Measurements from ENCODE around the gene IBA57. TPM values are rescaled to one million over a fixed set of nuclear protein-coding genes. Genes with fewer than 3 reads are reported as not detected.
"Not testable (repeated sequence)": the region's sequence is repeated elsewhere in the genome, so short reads cannot be mapped to it uniquely, and the experiment has no call there.

Gene IBA57
- total RNA-seq, 1 experiment from 2014 or later = 3.6 TPM

DNA sequence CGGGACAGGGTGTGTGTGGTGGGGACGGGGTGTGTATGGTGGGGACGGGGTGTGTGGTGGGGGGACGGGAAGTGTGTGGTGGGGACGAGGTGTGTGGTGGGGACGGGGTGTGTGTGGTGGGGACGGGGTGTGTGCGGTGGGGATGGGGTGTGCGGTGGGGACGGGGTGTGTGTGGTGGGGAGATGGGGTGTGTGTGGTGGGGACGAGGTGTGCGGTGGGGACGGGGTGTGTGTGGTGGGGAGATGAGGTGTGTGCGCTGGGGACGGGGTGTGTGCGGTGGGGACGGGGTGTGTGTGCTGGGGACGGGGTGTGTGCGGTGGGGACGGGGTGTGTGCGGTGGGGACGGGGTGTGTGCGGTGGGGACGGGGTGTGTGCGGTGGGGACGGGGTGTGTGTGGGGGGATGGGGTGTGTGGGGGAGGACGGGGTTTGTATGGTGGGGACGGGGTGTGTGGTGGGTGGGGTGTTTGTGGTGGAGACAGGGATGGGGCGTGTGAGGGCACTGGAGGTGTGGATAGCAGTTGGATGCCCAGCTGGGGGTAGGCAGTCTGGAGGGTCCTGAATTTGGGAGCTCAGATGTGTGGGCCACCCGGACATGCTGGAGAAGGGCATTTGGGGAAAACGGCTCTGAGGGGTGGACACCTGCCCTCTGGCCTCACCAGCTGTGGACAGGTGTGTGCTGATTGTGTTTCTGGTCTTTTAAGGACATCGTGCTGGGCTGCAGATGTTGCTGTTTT is 16.9 kb downstream of the IBA57 start:
- no peak overlapping the region for H3K27ac ChIP-seq (ENCODE audit: low read length)
- H3K36me3 ChIP-seq (ENCODE audit: insufficient read depth, low read length) = no peaks in the 10 kb centered on the region
- no peaks in the 10 kb centered on the region for H3K27me3 ChIP-seq (ENCODE audit: low read length)
- H4K20me1 ChIP-seq (ENCODE audit: insufficient read depth, low read depth, low read length) = no peaks in the 10 kb centered on the region
- H3K4me3 ChIP-seq (ENCODE audit: low read length) = no peak overlapping the region
- no peak for DNase-seq
- no peaks in the 10 kb centered on the region for H3K9me2 ChIP-seq (replicated peaks; ENCODE audit: insufficient read depth, low read length)
- no peaks in the 10 kb centered on the region for H3K79me2 ChIP-seq (ENCODE audit: low read length)
- H3K4me1 ChIP-seq (ENCODE audit: low read length) = no peaks in the 10 kb centered on the region
- no peak overlapping the region for H3K9ac ChIP-seq (ENCODE audit: low read length)
- H3K4me2 ChIP-seq (ENCODE audit: low read depth, low read length, poor library complexity, severe bottlenecking) = no peak overlapping the region
- H3K9me3 ChIP-seq (ENCODE audit: low read length) = no peaks in the 10 kb centered on the region
- H2AFZ ChIP-seq (ENCODE audit: low read length) = no peak overlapping the region

DNA sequence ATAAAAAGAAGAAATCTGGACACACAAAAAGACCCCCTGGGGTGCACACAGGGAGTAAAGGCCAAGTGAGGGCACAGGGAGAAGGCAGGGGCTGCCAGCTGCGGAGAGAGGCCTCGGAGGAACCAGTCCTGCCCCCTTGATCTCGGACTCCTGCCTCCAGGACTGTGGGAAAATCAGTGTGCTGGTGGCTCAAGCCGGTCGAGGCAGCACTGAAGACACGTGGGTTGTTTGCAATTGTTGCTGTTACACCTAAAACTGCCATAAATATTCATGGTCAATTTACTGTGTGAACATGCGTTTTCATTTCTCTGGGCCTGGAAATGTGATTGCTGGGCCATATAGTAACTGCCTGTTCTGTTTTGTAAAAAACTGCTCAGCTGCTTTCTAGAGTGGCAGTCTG is 18.5 kb downstream of the IBA57 start:
- Histone ChIP-seq H3K36me3 (ENCODE audit: insufficient read depth, low read length) (no peaks in the 10 kb centered on the region), H3K4me1 (ENCODE audit: low read length) (no peaks in the 10 kb centered on the region), H2AFZ (ENCODE audit: low read length) (no peak overlapping the region), H3K27ac (ENCODE audit: low read length) (no peak overlapping the region), H3K27me3 (ENCODE audit: low read length) (no peaks in the 10 kb centered on the region), H3K79me2 (ENCODE audit: low read length) (no peaks in the 10 kb centered on the region), H3K9me3 (ENCODE audit: low read length) (no peaks in the 10 kb centered on the region), H3K9ac (ENCODE audit: low read length) (no peak overlapping the region), H3K9me2 (replicated peaks; ENCODE audit: insufficient read depth, low read length) (no peaks in the 10 kb centered on the region), H3K4me3 (ENCODE audit: low read length) (no peak overlapping the region), H3K4me2 (ENCODE audit: low read depth, low read length, poor library complexity, severe bottlenecking) (no peak overlapping the region), H4K20me1 (ENCODE audit: insufficient read depth, low read depth, low read length) (no peaks in the 10 kb centered on the region)
- no peak for DNase-seq

- no peak overlapping the region for H3K4me3 ChIP-seq (ENCODE audit: low read length)
- no peak overlapping the region for H3K9ac ChIP-seq (ENCODE audit: low read length)
- H3K4me1 ChIP-seq (ENCODE audit: low read length) = no peaks in the 10 kb centered on the region
- no peaks in the 10 kb centered on the region for H3K27me3 ChIP-seq (ENCODE audit: low read length)
- DNase-seq = no peak
- no peak overlapping the region for H2AFZ ChIP-seq (ENCODE audit: low read length)
- H3K9me2 ChIP-seq (replicated peaks; ENCODE audit: insufficient read depth, low read length) = no peaks in the 10 kb centered on the region
- H3K27ac ChIP-seq (ENCODE audit: low read length) = no peak overlapping the region
- H4K20me1 ChIP-seq (ENCODE audit: insufficient read depth, low read depth, low read length) = no peaks in the 10 kb centered on the region
- no peaks in the 10 kb centered on the region for H3K9me3 ChIP-seq (ENCODE audit: low read length)
- no peak overlapping the region for H3K4me2 ChIP-seq (ENCODE audit: low read depth, low read length, poor library complexity, severe bottlenecking)
- H3K36me3 ChIP-seq (ENCODE audit: insufficient read depth, low read length) = no peaks in the 10 kb centered on the region
- no peaks in the 10 kb centered on the region for H3K79me2 ChIP-seq (ENCODE audit: low read length)
Measured at GRCh38 chr1:228185641-228185965, 20.0 kb downstream of the IBA57 start.

DNA sequence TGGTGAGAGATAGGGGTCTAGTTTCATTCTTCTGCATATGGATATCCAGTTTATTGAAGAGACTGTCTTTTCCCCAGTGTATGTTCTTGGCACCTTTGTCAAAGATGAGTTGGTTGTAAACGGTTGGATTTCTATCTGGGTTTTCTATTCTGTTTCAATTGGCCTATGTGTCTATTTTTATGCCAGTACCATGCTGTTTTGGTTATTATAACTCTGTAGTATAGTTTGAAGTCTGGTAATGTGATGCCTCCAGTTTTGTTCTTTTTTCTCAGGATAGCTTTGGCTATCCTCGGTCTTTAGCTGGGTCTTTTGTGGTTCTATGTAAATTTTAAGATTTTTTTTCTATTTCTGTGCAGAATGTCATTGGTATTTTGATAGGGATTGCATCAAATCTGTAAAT is 22.6 kb downstream of the IBA57 start:
- H3K4me3 ChIP-seq (ENCODE audit: low read length); H3K9ac ChIP-seq (ENCODE audit: low read length); H3K4me2 ChIP-seq (ENCODE audit: low read depth, low read length, poor library complexity, severe bottlenecking); H3K79me2 ChIP-seq (ENCODE audit: low read length); H3K9me2 ChIP-seq (replicated peaks; ENCODE audit: insufficient read depth, low read length); H3K27me3 ChIP-seq (ENCODE audit: low read length); H3K9me3 ChIP-seq (ENCODE audit: low read length); H4K20me1 ChIP-seq (ENCODE audit: insufficient read depth, low read depth, low read length); H3K27ac ChIP-seq (ENCODE audit: low read length); H2AFZ ChIP-seq (ENCODE audit: low read length); H3K4me1 ChIP-seq (ENCODE audit: low read length); H3K36me3 ChIP-seq (ENCODE audit: insufficient read depth, low read length); DNase-seq: not testable (repeated sequence)

DNA sequence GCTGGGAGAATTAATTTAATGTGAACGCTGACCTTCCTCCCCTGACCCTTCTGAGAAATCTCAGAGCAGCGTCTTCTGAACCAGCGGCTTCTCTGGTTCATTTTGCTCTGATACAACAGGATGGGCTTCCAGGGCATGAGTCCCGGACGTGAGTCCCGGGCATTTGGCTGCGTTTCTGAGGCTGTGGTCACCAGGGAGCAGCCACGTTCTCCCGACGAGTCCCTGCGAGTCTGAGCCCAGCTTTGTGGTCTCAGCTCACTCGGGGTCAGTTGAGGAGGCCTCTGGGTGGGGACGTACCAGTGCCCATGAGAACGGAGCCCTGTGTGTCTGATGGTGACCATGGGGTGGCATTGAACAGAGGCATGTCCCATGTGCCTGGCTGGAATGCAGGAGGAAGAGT is 24.6 kb downstream of the IBA57 start:
- no peak overlapping the region for H3K27ac ChIP-seq (ENCODE audit: low read length)
- DNase-seq = no peak
- H3K79me2 ChIP-seq (ENCODE audit: low read length) = no peaks in the 10 kb centered on the region
- no peaks in the 10 kb centered on the region for H3K36me3 ChIP-seq (ENCODE audit: insufficient read depth, low read length)
- no peak overlapping the region for H3K4me2 ChIP-seq (ENCODE audit: low read depth, low read length, poor library complexity, severe bottlenecking)
- no peaks in the 10 kb centered on the region for H4K20me1 ChIP-seq (ENCODE audit: insufficient read depth, low read depth, low read length)
- H3K9ac ChIP-seq (ENCODE audit: low read length) = no peak overlapping the region
- no peaks in the 10 kb centered on the region for H3K9me3 ChIP-seq (ENCODE audit: low read length)
- no peaks in the 10 kb centered on the region for H3K27me3 ChIP-seq (ENCODE audit: low read length)
- H3K4me1 ChIP-seq (ENCODE audit: low read length) = peaks cover 6% of the 10 kb centered on the region
- H3K9me2 ChIP-seq (replicated peaks; ENCODE audit: insufficient read depth, low read length) = no peaks in the 10 kb centered on the region
- H3K4me3 ChIP-seq (ENCODE audit: low read length) = no peak overlapping the region
- no peak overlapping the region for H2AFZ ChIP-seq (ENCODE audit: low read length)

GRCh38 chr1:228190778-228191177 is 25.2 kb downstream of the IBA57 start:
- H3K27me3 ChIP-seq (ENCODE audit: low read length) = no peaks in the 10 kb centered on the region
- no peaks in the 10 kb centered on the region for H3K9me2 ChIP-seq (replicated peaks; ENCODE audit: insufficient read depth, low read length)
- H3K9me3 ChIP-seq (ENCODE audit: low read length) = no peaks in the 10 kb centered on the region
- no peaks in the 10 kb centered on the region for H3K79me2 ChIP-seq (ENCODE audit: low read length)
- DNase-seq = no peak
- H3K4me1 ChIP-seq (ENCODE audit: low read length) = peaks cover 6% of the 10 kb centered on the region
- H3K27ac ChIP-seq (ENCODE audit: low read length) = no peak overlapping the region
- no peak overlapping the region for H3K4me2 ChIP-seq (ENCODE audit: low read depth, low read length, poor library complexity, severe bottlenecking)
- H3K36me3 ChIP-seq (ENCODE audit: insufficient read depth, low read length) = no peaks in the 10 kb centered on the region
- H2AFZ ChIP-seq (ENCODE audit: low read length) = no peak overlapping the region
- no peaks in the 10 kb centered on the region for H4K20me1 ChIP-seq (ENCODE audit: insufficient read depth, low read depth, low read length)
- no peak overlapping the region for H3K9ac ChIP-seq (ENCODE audit: low read length)
- H3K4me3 ChIP-seq (ENCODE audit: low read length) = no peak overlapping the region

DNA sequence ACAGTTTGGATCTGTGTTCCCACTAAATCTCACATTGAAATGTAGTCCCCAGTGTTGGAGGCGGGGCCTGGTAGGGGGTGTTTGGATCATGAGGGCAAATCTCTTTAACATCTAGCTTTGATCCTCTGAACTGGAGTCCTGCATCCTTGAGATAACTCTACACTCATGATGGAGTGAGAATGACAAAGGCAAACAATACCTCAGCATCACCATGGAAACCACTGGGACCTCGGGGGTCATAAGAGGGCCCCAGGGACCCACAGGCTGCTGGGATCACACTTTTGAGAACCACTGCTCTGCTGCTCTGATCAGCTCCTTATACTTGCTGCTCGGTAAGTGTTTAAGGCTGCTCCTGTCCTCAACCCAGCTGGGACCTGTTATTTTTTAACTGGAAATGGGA is 28.8 kb downstream of the IBA57 start:
- H3K27ac ChIP-seq (ENCODE audit: low read length) = no peak overlapping the region
- H3K9ac ChIP-seq (ENCODE audit: low read length) = no peak overlapping the region

GRCh38 chr1:228194921-228195812 is 29.6 kb downstream of the IBA57 start:
- DNase-seq = no peak
- no peak overlapping the region for H3K9ac ChIP-seq (ENCODE audit: low read length)

More for the DNA sequence above, 28.8 kb downstream of the IBA57 start:
- H3K9me2 ChIP-seq (replicated peaks; ENCODE audit: insufficient read depth, low read length) = no peaks in the 10 kb centered on the region
- H3K27me3 ChIP-seq (ENCODE audit: low read length) = no peaks in the 10 kb centered on the region
- H4K20me1 ChIP-seq (ENCODE audit: insufficient read depth, low read depth, low read length) = no peaks in the 10 kb centered on the region
- H2AFZ ChIP-seq (ENCODE audit: low read length) = no peak overlapping the region
- no peaks in the 10 kb centered on the region for H3K79me2 ChIP-seq (ENCODE audit: low read length)
- H3K4me3 ChIP-seq (ENCODE audit: low read length) = no peak overlapping the region
- no peak for DNase-seq
- no peaks in the 10 kb centered on the region for H3K36me3 ChIP-seq (ENCODE audit: insufficient read depth, low read length)
- H3K9me3 ChIP-seq (ENCODE audit: low read length) = peaks cover 9% of the 10 kb centered on the region
- H3K4me1 ChIP-seq (ENCODE audit: low read length) = peaks cover 6% of the 10 kb centered on the region
- H3K4me2 ChIP-seq (ENCODE audit: low read depth, low read length, poor library complexity, severe bottlenecking) = no peak overlapping the region

More at GRCh38 chr1:228194921-228195812, 29.6 kb downstream of the IBA57 start:
- Histone ChIP-seq H3K27ac (ENCODE audit: low read length) (no peak overlapping the region), H3K27me3 (ENCODE audit: low read length) (0 out of 2 replicates have a peak, but pooled peaks cover 4% of the 10 kb centered on the region), H3K4me1 (ENCODE audit: low read length) (peaks cover 6% of the 10 kb centered on the region), H3K9me2 (replicated peaks; ENCODE audit: insufficient read depth, low read length) (no peaks in the 10 kb centered on the region), H2AFZ (ENCODE audit: low read length) (no peak overlapping the region), H3K4me2 (ENCODE audit: low read depth, low read length, poor library complexity, severe bottlenecking) (no peak overlapping the region), H3K9me3 (ENCODE audit: low read length) (peaks cover 13% of the 10 kb centered on the region), H4K20me1 (ENCODE audit: insufficient read depth, low read depth, low read length) (no peaks in the 10 kb centered on the region), H3K36me3 (ENCODE audit: insufficient read depth, low read length) (no peaks in the 10 kb centered on the region), H3K4me3 (ENCODE audit: low read length) (no peak overlapping the region), H3K79me2 (ENCODE audit: low read length) (no peaks in the 10 kb centered on the region)

Measured in Karpas-422 (cell line).